IPS DF 4.7 (cell line): Measurements from ENCODE around the gene RAD23B.

Source experiments
- DNase-seq: peaks from one replicate; pipeline ENCODE4 v3.0.0-alpha.2; 2013; ENCODE audit warnings: low spot score; ENCODE audit errors: extremely low read depth

Gene RAD23B

DNA sequence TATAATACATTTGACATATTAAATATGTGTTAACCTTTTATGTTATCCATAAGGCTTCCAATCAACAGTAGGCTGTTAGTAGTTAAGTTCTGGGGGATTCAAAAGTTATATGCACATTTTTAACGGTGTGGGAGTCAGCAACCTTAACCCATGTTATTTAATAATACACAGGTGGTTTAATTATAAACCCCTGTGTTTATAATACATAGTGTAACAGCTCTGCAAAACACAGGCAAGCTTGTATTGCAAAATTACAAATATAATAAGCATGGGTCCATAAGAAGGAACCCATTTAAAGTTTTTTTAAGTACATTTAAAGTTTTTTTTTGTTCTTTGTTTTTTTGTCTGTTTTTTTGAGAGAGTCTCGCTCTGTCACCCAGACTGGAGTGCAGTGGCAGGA, 14.5 kb upstream of the RAD23B start:
- DNase-seq = no peak

DNA sequence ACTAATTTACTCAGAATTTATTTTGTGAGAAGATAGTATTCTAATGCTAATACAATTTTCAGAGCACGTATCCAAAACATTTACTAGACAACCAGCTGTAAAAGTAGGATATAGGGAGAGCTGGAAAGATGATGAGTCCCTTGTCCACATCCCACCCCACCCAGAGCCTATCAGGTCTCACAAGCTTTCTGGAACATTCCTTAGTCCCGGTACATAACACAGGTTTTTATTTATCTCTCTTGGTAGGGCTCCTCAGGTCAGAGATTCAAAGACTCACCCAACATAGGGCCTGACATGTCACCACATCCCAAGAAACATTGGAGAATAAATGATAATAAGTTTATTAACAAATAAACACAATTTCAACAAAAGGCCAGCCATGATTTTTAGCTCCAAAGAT, 13.8 kb upstream of the RAD23B start:
- DNase-seq = no peak

DNA sequence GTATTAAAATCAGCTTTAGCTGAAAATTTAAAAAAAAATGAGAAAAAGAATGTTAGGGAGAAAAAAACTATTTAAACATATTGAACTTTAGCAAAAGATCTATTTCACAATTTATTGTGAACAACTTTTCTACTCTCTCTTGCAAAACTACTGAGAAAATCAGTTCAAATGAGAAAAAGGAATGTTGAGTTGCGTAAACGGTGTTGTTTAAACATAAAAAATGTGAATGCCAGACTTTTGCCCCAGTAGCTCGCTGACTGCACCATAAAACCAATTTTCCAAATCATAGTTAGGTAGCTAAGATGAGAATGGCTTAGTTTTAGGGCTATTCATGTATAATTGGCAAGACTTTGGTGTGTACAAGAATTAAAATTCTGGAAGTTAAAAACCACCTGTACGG, 13.4 kb upstream of the RAD23B start:
- DNase-seq = no peak

DNA sequence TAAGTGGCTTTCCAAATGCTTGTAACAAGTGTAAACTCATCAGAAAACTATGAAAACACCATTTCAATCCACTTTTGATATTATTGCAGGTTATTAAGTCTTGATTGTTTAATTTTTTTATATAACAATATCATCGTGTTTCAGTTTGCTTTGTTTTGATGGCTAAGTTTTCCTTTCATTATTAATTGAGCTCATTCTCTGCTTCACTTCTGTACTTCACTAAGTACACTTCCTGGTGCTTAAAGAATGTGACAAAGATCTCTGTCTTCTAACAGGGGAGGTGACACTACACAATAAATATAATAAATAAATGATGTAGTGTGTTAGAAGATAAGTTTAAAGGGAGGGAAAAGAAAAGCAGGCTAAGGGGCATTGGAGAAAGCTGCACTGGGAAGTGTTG, 13.0 kb upstream of the RAD23B start:
- DNase-seq = no peak

DNA sequence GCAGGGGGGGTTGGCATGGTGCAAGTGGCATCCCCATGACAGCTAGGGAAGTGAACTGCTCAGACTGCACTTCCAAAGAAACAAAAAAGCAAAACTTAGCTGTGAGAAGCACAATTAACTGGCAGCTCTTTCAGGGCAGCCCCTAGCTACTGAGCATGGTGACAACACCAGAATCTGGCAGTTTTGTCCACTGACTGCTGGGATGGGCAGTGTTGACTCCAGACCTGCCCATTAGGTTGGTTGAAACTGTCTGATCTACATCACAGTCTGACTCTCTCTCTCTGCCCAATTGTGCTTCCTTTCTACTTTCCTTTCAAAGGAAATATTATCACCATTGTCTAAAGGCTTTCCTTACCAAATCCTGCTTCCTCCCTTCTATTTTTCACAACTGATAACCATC, 12.5 kb upstream of the RAD23B start:
- no peak for DNase-seq

DNA sequence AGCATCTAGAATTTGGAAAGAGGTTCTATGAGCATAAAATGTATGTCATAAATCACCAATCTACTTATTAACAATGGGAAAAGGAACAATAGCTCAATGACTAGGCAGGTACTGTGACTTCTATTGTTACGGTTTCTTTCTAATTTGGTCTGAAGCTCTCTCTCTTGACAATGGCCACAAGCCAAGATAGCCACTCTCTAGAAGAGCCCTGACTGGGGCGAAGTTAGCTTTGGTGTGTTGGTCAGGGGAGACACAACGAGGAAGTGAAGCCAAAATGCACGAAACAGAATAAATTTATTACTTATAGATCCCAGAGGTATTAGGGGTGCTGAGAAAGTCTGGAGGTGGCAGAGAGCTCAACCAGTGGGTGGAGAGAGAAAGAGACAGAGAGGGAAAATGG, 9.4 kb upstream of the RAD23B start:
- no peak for DNase-seq

DNA sequence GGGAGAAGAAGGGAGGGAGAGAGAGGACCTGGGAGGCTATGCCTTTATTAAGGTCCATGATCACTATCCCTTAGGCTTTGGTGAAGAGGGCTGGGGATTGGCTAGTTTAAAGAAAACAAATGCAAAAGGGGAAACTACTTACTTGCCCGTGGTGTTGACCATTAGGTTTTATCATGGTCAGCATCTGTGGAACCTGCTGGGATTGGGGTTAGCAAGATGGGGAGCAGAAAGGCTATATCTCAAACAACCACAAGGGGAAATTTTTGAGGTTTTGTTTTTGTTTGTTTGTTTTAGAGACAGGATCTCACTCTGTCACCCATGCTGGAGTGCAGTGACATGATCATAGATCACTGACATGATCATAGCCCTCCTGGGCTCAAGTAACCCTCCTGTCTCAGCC, 9.0 kb upstream of the RAD23B start:
- no peak for DNase-seq

DNA sequence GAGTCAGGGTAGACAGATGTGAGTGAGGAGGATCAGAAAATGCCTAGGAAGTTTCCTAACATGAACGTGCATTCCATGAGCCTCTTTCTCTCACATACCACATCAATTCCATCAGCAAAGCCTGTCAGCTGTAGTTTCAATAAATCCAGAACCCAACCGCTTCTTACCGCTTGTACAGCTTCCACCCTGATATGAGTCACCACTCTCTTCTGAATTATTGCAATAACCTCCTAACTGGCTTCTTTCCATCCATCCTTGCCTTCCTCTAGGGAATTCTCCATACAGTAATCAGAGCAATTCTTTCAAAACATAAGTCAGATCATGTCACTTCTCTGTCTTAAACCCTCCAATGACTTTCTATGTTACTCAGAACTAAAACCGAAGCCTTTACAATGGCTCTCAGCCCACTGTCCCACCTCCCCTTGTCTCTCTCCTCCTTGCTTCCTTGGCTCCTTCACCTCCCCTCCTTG, 8.1 kb upstream of the RAD23B start:
- no peak for DNase-seq

DNA sequence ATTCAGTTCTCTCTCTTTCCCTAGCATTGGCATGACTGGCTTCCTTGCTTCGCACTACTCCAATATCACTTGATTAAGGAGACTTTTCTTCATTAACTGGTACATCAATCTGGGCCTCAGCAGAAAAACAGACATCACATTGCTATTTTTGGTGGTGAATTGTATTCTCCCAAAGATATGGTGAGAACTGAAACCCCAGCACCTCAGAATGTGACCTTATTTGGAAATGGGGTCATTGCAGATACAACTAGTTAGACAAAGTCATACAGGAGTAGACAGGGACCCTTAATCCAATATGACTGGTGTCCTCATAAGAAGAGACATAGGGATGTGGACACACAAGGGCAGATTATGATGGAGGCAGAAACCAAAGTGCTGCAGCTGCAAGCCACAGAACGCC, 7.5 kb upstream of the RAD23B start:
- DNase-seq = no peak

DNA sequence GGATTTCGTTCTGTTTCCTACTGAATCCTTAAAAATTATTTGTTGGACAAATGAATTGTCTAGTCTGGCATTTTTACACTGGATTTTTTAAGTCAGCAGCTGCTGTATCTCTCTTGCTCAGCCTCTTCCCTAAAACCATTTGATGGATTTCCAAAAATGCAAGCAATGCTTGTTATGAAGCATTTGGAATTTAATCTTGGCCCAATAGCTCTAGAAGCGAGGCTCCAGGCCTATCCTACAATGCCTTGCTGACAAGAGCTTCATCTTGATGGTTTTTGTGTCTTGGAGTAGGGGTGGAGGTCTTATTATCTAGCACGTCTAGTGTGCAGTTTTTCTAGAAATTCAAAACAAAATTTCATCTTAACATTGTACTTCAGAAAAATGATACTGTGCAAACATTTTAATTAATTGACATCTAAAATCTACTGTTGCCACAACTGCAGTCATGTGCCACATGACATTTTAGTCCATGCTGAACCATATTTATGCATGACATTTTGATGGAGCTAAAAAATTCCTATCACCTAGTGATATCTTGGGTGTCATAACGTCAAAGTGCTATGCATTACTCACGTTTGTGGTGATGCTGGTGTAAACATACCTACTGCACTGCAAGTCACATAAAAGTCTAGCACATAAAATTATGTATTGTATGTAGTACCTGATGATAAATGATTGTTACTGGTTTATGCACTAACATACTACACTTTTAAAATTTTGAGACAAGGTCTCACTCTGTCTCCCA, 5.9 kb upstream of the RAD23B start:
- no peak for DNase-seq

DNA sequence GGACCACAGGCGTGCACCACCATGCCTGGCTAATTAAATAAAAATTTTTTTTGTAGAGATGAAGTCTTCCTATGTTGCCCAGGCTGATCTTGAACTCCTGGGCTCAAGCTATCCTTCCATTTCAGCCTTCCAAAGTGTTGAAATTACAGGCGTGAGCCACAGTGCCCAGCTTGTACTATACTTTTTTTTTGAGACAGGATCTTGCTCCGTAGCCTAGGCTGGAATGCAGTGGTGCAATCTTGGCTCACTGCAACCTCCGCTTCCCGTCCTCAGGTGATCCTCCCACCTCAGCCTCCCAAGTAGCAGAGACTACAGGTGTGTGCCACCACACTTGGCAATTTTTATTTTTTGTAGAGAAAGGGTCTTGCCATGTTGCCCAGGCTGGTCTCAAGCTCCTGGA, 5.3 kb upstream of the RAD23B start:
- no peak for DNase-seq

DNA sequence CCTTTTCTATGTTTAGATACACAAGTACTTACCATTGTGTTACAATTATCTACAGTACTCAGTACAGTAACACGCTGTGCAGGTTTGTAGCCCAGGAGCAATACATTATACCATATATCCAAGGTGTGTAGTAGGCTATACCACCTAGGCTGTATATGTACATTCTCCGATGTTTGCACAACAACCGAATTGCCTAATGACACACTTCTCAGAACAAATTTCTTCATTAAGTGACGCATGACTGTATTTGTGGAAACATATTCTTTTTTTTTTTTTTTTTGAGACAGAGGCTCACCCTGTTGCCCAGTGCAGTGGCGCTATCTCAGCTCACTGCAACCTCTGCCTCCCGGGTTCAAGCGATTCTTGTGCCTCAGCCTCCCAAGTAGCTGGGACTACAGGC, 4.0 kb upstream of the RAD23B start:
- no peak for DNase-seq

DNA sequence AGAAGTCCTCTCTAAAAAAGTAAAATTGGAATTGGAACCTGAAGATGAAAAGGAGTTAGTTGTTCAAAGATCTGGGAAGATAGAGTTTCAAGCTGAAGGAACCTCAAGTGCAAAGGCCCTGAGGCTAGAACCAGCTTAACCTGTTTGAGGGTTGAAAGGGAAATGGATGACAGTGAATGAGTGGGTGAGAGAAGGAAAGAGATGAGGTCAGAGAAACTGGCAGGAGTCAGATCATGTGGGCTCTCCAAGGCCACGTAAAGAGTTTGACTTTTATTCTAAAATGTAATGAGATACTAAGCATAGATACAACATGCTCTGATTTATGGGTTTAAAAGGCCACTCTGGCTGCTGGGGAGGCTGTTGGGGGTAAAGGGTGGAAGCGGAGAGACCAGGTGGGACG, 2.5 kb upstream of the RAD23B start:
- no peak for DNase-seq

DNA sequence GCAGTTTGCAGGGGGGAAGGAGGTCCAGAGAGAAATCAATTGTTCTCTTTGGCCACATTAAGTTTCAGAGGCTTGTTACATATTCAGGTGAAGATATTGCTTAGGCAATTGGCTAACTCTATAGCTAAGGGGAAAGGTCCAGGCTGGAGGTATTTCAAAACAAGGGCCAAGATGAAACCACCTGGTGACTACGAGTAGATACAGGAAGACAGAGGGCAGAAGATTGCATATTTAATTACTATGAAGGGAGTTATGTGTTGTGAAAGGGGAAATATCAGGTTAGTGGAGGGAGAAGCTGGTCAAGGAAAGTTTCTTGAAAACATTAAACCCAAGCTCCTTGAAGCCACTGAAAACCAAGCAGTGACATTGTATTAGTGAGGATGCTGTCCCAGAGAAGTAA, 1.9 kb upstream of the RAD23B start:
- DNase-seq = no peak

DNA sequence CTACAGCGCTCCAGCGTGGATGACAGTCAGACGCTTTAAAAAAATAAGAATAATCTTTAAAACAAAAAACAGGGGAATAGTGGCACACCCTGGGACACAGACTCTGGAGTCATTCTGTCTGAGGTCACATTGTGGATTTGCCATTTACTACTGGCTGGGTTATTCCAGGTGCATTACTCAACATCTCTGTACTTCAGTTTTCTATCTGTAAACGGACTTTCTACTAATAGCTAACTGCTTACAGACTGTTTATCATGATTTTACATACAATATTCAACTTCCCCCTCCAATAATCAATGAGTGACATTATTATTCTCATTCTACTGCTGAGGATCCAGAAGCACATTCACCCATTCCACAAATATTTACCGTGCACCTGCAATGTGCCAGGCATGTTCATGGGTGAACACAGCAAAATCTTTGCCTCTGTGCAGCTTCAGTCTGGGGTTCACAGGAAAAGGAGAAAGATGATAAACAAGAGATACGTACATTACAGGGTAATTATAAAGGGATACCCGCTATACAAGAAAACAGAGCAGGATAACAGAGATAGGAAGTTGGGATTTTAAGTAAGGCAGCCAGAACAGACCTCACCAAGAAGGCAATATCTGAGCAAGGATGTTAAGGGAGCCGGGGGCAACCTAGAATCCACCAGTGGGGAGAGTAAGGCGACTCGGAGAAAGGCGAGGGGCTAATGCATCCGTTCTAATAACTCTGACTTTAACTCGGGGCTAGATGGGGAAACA, 984 bp upstream of the RAD23B start:
- DNase-seq = no peak

DNA sequence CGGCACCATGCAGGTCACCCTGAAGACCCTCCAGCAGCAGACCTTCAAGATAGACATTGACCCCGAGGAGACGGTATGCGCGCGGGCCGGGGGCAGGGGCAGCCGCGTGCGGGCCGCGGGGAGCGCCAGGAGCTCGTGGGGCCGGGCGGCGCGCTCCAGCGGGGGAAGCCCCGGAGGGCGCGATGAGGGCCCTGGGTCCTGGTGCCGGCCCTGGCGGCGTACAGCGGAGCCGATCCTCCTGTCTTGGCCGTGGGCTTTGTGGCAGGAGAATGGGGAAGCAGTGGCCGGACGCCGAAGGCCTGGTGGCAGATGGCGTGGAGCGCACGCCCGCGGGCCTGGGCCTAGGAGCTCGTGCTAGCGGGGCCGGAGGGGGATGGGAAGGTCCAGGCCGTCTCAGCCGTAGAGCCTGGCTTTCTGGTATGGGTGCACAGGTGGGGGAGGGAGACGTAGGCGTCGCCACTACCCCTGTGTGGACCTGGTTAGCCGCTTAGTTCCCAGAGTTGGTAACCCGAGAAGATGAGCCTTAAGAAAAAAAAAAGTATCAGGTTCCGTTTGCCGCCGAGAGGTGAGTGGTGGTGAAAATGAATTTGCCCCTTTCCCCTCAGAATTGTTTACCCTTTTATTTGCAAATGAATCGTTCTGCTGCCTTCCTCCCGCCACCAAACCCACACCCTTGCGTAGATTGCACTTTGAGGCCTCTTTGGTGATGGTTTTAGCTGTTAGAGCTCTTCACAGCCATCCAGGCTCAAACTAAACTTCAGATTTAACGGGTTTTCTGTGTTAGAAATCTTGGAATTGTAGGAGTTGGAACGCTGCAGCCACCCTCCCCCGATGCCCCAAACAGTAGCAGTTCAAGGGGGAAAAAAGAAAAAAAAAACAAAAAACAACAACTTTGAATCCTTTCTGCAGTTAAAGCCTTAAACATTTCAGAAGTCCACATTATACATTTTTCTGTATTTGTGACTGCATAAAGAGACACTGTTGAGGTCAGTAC, 841 bp downstream of the RAD23B start:
- peak; percentile 71 for DNase-seq

DNA sequence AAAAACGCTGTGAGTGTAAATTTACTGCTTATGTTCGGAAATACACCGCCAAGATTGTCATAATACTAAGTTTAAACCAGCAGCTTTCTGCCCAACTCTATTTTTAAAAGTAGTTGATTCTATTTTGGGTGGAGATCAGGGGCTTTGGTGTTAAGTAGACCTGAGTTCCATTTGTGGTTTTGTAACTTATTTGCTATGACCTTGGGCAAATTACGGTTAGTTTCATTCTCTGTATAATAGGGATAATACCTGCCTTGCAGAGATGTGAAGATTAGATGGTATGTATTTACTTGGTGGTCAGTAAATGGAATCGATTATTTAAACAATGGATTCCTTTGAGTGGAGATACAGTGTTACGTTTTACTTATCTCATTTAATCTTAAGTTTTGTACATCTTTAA, 1.6 kb downstream of the RAD23B start:
- DNase-seq = no peak

DNA sequence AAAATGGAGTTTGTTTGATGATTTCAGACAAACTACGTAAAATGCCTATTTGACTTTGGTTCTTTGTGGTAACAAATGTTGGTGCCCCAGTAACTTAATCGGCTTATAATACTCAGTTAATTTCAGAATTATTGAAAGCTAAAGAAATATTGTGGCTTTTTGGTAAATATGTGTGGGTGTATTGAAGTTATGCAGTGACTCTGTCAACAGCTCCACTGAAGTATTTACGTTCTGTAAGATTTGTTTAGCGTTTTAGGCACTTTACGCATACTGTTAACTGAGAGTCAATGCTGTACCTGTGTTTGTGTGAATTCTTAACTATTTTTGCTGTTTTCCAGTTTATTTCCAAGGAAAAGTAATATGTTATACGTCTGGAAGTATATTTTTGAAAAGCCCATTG, 2.2 kb downstream of the RAD23B start:
- DNase-seq = no peak

DNA sequence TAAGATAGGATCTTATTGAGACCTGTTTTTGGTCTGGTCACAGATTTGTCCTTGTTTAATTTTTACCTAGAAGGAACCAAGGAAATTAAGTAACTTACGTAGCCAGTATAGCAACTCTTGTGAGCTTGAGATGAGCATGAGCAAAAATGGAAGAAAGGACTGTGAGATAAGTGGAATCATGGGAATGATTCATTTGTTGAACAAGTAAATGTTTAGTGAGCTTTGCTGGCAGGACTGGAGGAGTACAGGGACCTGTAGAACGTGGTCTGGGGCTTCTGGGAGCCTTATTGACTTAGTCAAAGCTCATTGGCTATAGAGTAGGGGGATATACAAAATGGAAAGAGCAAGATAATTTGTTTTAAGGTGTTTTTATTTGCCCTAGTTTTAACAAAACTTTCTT, 3.0 kb downstream of the RAD23B start:
- DNase-seq = no peak

DNA sequence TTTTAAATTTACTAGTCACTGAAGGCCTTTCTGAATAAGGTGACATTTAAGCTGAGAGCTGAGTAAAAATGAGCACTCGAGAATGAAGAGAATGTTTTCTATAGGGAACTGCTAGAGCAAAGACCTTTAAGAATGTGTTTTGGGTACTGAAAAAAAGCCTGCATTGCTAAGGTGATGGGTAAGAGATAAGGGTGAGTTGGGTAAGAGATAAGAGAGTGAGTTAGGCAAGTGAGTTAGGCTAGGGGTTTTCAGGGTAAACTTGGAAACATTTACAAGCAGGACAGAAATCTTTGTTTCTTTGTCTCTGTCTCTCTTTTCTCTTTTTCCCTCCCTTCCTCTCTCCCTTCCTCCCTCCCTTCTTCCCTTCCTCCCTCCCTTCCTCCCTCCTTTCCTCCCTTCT, 5.6 kb downstream of the RAD23B start:
- no peak for DNase-seq

DNA sequence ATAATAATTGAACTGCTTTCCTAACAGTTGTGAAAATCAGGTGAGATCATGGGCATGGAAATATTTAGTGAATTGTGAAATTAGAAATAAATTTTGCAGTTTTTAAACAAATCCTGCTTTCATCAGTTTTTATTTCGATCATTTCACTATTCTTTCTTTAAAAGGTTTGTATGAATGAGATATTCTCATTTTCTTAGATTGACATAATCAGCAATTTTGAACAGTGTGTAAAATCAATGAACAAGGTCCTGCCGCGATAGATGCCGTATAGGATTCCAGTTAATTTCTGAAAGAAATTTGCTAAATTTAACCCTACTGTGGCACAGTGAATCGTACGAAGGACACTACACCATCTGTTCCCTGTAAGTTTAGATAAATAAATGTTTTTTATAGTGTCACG, 7.5 kb downstream of the RAD23B start:
- no peak for DNase-seq
